ENCODE measurements around the gene CLCN4.
A peak's percentile ranks its signal among the peaks of the same experiment; 100 is the strongest.

Gene CLCN4

GRCh38 chrX:10119399-10119990 is 37.3 kb upstream of the CLCN4 start (continued):
- TF ChIP-seq ZNF596 (tag by site-specific recombination; IDR thresholded peaks at IDR 0.05) (no peak), ZNF76 (tag by site-specific recombination; IDR thresholded peaks at IDR 0.05; ENCODE audit: borderline replicate concordance, low read depth) (0 out of 2 replicates have a peak, but pooled peaks have one; percentile 15), KLF16 (tag by site-specific recombination; IDR thresholded peaks at IDR 0.05) (no peak), ZNF157 (tag by site-specific recombination; IDR thresholded peaks at IDR 0.05) (no peak), ZNF37A (tag by site-specific recombination; IDR thresholded peaks at IDR 0.05) (no peak), OVOL3 (tag by site-specific recombination; IDR thresholded peaks at IDR 0.05) (no peak), ZNF324 (tag by site-specific recombination; IDR thresholded peaks at IDR 0.05) (peak; percentile 83; the same call in 1 of the 2 replicates), ZNF280D (tag by site-specific recombination; IDR thresholded peaks at IDR 0.05) (peak; percentile 90; the same call in 1 of the 2 replicates), ZSCAN5A (tag by site-specific recombination; IDR thresholded peaks at IDR 0.05) (no peak), ZNF830 (tag by site-specific recombination; IDR thresholded peaks at IDR 0.05; ENCODE audit: low read depth) (no peak), OSR2 (tag by site-specific recombination; IDR thresholded peaks at IDR 0.05) (no peak), ZNF521 (tag by site-specific recombination; IDR thresholded peaks at IDR 0.05) (no peak), ZFP69B (tag by site-specific recombination; IDR thresholded peaks at IDR 0.05) (peak; percentile 42; the same call in 1 of the 2 replicates), PRDM2 (tag by site-specific recombination; IDR thresholded peaks at IDR 0.05; ENCODE audit: borderline replicate concordance) (no peak), KLF17 (tag by site-specific recombination; IDR thresholded peaks at IDR 0.05) (peak; percentile 87), ZNF514 (tag by site-specific recombination; IDR thresholded peaks at IDR 0.05) (no peak), ZNF610 (tag by site-specific recombination; IDR thresholded peaks at IDR 0.05; ENCODE audit: borderline replicate concordance) (peak; percentile 85; the same call in 1 of the 2 replicates), ZXDB (tag by site-specific recombination; IDR thresholded peaks at IDR 0.05) (peak; percentile 64), ZNF148 (tag by site-specific recombination; IDR thresholded peaks at IDR 0.05; ENCODE audit: borderline replicate concordance) (no peak), CTCF (tag by site-specific recombination; IDR thresholded peaks at IDR 0.05) (peak; percentile 97), ZFHX2 (tag by site-specific recombination; conservative IDR thresholded peaks at IDR 0.05) (no peak), ZNF664 (tag by site-specific recombination; IDR thresholded peaks at IDR 0.05) (no peak), ZNF626 (tag by site-specific recombination; IDR thresholded peaks at IDR 0.05) (peak; percentile 92), ZNF391 (tag by site-specific recombination; IDR thresholded peaks at IDR 0.05; ENCODE audit: borderline replicate concordance, low read depth) (0 out of 2 replicates have a peak, but pooled peaks have one; percentile 53)

All from HEK293 (cell line).